WERI-Rb-1 (cell line): Measurements from ENCODE around the gene CASQ2.

ENCODE experiments used
- DNase-seq: peaks from one replicate; pipeline ENCODE4 v3.0.0-alpha.2; 2020
- H3K27ac ChIP-seq: fragments of 250-450 bp; sonication (Bioruptor Pico); 2 replicates; pipeline ENCODE4 v1.5.1; 2020; ENCODE audit warnings: mild to moderate bottlenecking, moderate library complexity
- H3K27me3 ChIP-seq: fragments of 250-450 bp; sonication (Bioruptor Pico); 2 replicates; pipeline ENCODE4 v1.5.1; 2021; ENCODE audit warnings: mild to moderate bottlenecking, low read depth, moderate library complexity; ENCODE audit not compliant: insufficient read depth, severe bottlenecking
- H3K36me3 ChIP-seq: fragments of 250-450 bp; sonication (Bioruptor Pico); 2 replicates; pipeline ENCODE4 v1.5.1; 2020; ENCODE audit warnings: mild to moderate bottlenecking, moderate library complexity
- H3K4me3 ChIP-seq: 2 replicates; pipeline ENCODE4 v1.5.1; 2011; ENCODE audit warnings: low read depth, mild to moderate bottlenecking, control low read depth, low read length
- H3K9me3 ChIP-seq: fragments of 250-450 bp; sonication (Bioruptor Pico); 2 replicates; pipeline ENCODE4 v1.5.1; 2021; ENCODE audit warnings: mild to moderate bottlenecking, moderate library complexity; ENCODE audit not compliant: severe bottlenecking
- CTCF ChIP-seq: IDR thresholded peaks from 2 replicates; pipeline ENCODE4 v1.5.1; 2011; ENCODE audit warnings: low read depth, mild to moderate bottlenecking, control low read depth, inconsistent platforms, low read length

Gene CASQ2

GRCh38 chr1:115762779-115763178 is 5.7 kb downstream of the CASQ2 start:
- Histone ChIP-seq H3K4me3 (no peak overlapping the region), H3K27me3 (no peaks in the 10 kb centered on the region), H3K9me3 (no peaks in the 10 kb centered on the region), H3K36me3 (no peaks in the 10 kb centered on the region), H3K27ac (no peak overlapping the region)
- no peak for TF ChIP-seq CTCF
- DNase-seq: no peak

GRCh38 chr1:115761601-115762302 is 6.8 kb downstream of the CASQ2 start:
- no peak for DNase-seq

GRCh38 chr1:115757856-115758255 is 10.7 kb downstream of the CASQ2 start:
- TF ChIP-seq CTCF: no peak
- DNase-seq: no peak
- Histone ChIP-seq H3K27ac (no peak overlapping the region), H3K27me3 (no peaks in the 10 kb centered on the region), H3K4me3 (no peak overlapping the region), H3K36me3 (no peaks in the 10 kb centered on the region), H3K9me3 (no peaks in the 10 kb centered on the region)

More at GRCh38 chr1:115761601-115762302, 6.8 kb downstream of the CASQ2 start:
- no peaks in the 10 kb centered on the region for H3K27me3 ChIP-seq
- H3K27ac ChIP-seq: no peak overlapping the region
- no peaks in the 10 kb centered on the region for H3K9me3 ChIP-seq
- H3K4me3 ChIP-seq: no peak overlapping the region
- H3K36me3 ChIP-seq: no peaks in the 10 kb centered on the region
- no peak for TF ChIP-seq CTCF

GRCh38 chr1:115757326-115757725 is 11.2 kb downstream of the CASQ2 start:
- H3K4me3 ChIP-seq: no peak overlapping the region
- TF ChIP-seq CTCF: no peak

GRCh38 chr1:115755456-115756370 is 12.8 kb downstream of the CASQ2 start:
- no peak for TF ChIP-seq CTCF
- no peaks in the 10 kb centered on the region for H3K36me3 ChIP-seq
- no peaks in the 10 kb centered on the region for H3K27me3 ChIP-seq
- no peak overlapping the region for H3K27ac ChIP-seq
- no peak for DNase-seq
- no peak overlapping the region for H3K4me3 ChIP-seq
- no peaks in the 10 kb centered on the region for H3K9me3 ChIP-seq

More at GRCh38 chr1:115757326-115757725, 11.2 kb downstream of the CASQ2 start:
- DNase-seq: no peak
- Histone ChIP-seq H3K27ac (no peak overlapping the region), H3K36me3 (no peaks in the 10 kb centered on the region), H3K9me3 (no peaks in the 10 kb centered on the region), H3K27me3 (no peaks in the 10 kb centered on the region)
